ACC112 (cell line): ENCODE results near the gene FAM236C.
"Not testable (repeated sequence)": the region's sequence is repeated elsewhere in the genome, so short reads cannot be mapped to it uniquely, and the experiment has no call there.

Source experiments
- H2AFZ ChIP-seq: fragments of 200-600 bp; sonication (generic); one replicate; pipeline ENCODE4 v1.6.0; 2017; ENCODE audit warnings: antibody characterized with exemption, low read length; ENCODE audit not compliant: unreplicated experiment
- H3K27ac ChIP-seq: fragments of 200-600 bp; sonication (generic); 2 replicates; pipeline ENCODE4 v1.5.1; 2014; ENCODE audit warnings: low read depth, mild to moderate bottlenecking, antibody characterized with exemption, low read length, moderate library complexity
- H3K27me3 ChIP-seq: fragments of 200-600 bp; sonication (generic); 2 replicates; pipeline ENCODE4 v1.6.1; 2014; ENCODE audit warnings: mild to moderate bottlenecking, antibody characterized with exemption, low read length, moderate library complexity, mixed read lengths; ENCODE audit not compliant: insufficient read depth
- H3K36me3 ChIP-seq: fragments of 200-600 bp; sonication (generic); 2 replicates; pipeline ENCODE4 v1.6.1; 2016; ENCODE audit warnings: mild to moderate bottlenecking, antibody characterized with exemption, low read length, moderate library complexity, mixed read lengths; ENCODE audit not compliant: insufficient read depth
- H3K4me1 ChIP-seq: fragments of 200-600 bp; sonication (generic); one replicate; pipeline ENCODE4 v1.6.1; 2016; ENCODE audit warnings: low read length, mixed read lengths; ENCODE audit not compliant: insufficient read depth, unreplicated experiment, control insufficient read depth
- H3K4me3 ChIP-seq: fragments of 200-600 bp; sonication (generic); 2 replicates; pipeline ENCODE4 v1.5.1; 2014; ENCODE audit warnings: mild to moderate bottlenecking, low read depth, low read length
- H3K79me2 ChIP-seq: fragments of 200-600 bp; sonication (generic); one replicate; pipeline ENCODE4 v1.6.0; 2016; ENCODE audit warnings: low read length; ENCODE audit not compliant: control insufficient read depth, unreplicated experiment, insufficient read depth

Gene FAM236C

DNA sequence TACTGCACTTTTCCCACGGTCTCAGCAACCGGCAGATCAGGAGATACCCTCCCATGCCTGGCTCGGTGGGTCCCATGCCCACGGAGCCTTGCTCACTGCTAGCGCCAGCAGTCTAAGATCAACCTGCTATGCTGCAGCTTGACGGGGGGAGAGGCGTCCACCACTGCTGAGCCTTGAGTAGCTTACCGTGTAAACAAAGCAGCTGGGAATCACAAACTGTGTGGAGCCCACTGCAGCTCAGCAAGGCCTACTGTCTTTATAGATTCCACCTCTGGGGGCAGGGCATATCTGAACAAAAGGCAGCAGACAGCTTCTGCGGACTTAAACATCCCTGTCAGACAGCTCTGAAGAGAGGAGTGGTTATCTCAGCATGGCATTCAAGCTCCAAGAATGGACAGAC is 47.6 kb downstream of the FAM236C start:
- not testable (repeated sequence) for H2AFZ ChIP-seq, H3K27me3 ChIP-seq, H3K79me2 ChIP-seq, H3K4me1 ChIP-seq, H3K4me3 ChIP-seq, H3K36me3 ChIP-seq, H3K27ac ChIP-seq
